Panc1 (cell line): ENCODE results near the gene SERPINC1. TPM values are rescaled to one million over a fixed set of nuclear protein-coding genes. Genes with fewer than 3 reads are reported as not detected.

Source experiments
- ATAC-seq: fragments of 200-7000 bp; cut with Tn5 transposase; 2 replicates; pipeline ENCODE4 v1.9.1; 2020; ENCODE audit warnings: mild to moderate bottlenecking, moderate library complexity
- BruUV-seq: library from RNA; stranded (reverse); fragments of 400-500 nt; replicated peaks from 2 replicates; lab custom pipeline; 2021; lab: Mats Ljungman, UMichigan
- CTCF ChIA-PET: fragments of 300-600 bp; sonication (Branson Sonifier 250); formaldehyde crosslinking; loops from one replicate; lab custom pipeline; 2022; ENCODE audit warnings: antibody characterized with exemption; lab: Charles Lee
- POLR2A ChIA-PET: fragments of 300-600 bp; sonication (Branson Sonifier 250); formaldehyde crosslinking; loops from one replicate; lab custom pipeline; 2022; ENCODE audit warnings: antibody characterized with exemption; lab: Charles Lee
- DNase-seq: peaks from one replicate; pipeline ENCODE4 v3.0.0-alpha.2; 2010; ENCODE audit warnings: low read depth, low spot score
- H3K27ac ChIP-seq: 2 replicates; pipeline ENCODE4 v1.5.1; 2011; ENCODE audit warnings: mild to moderate bottlenecking, low read length, inconsistent platforms
- H3K27me3 ChIP-seq: fragments of 200-500 bp; sonication (Bioruptor generic); 2 replicates; pipeline ENCODE4 v1.6.0; 2014; ENCODE audit warnings: low read length, inconsistent platforms; ENCODE audit not compliant: control insufficient read depth, insufficient read depth
- H3K36me3 ChIP-seq: fragments of 200-500 bp; sonication (Bioruptor generic); 2 replicates; pipeline ENCODE4 v1.5.1; 2014; ENCODE audit warnings: inconsistent platforms, mild to moderate bottlenecking, low read length, moderate library complexity; ENCODE audit not compliant: control insufficient read depth, insufficient read depth
- H3K4me1 ChIP-seq: 2 replicates; pipeline ENCODE4 v1.5.1; 2011; ENCODE audit warnings: inconsistent platforms, mild to moderate bottlenecking, low read length, moderate library complexity; ENCODE audit not compliant: control insufficient read depth, insufficient read depth
- H3K4me3 ChIP-seq, 2 experiments: 2 replicates each; pipeline ENCODE4 v1.5.1; 2011 to 2012; ENCODE audit warnings: low read depth in 2 of 2, low read length in 2 of 2, mild to moderate bottlenecking in 2 of 2, inconsistent platforms in 1 of 2, moderate library complexity in 1 of 2
- H3K9me3 ChIP-seq: fragments of 200-500 bp; sonication (Bioruptor generic); 2 replicates; pipeline ENCODE4 v1.5.1; 2014; ENCODE audit warnings: low read depth, mild to moderate bottlenecking, inconsistent platforms, low read length, moderate library complexity; ENCODE audit not compliant: control insufficient read depth, insufficient read depth
- CTCF ChIP-seq: fragments of 450-650 bp; IDR thresholded peaks from 2 replicates; pipeline ENCODE4 v1.5.1; 2017; ENCODE audit warnings: mild to moderate bottlenecking
- POLR2AphosphoS5 ChIP-seq: IDR thresholded peaks from 2 replicates; pipeline ENCODE4 v1.6.1; 2012; ENCODE audit warnings: mild to moderate bottlenecking, low read depth, low read length, moderate library complexity
- REST ChIP-seq, 2 experiments: IDR thresholded peaks; 2 replicates each; pipeline ENCODE4 v1.6.1; 2011 to 2012; ENCODE audit warnings: low read depth in 2 of 2, control low read depth in 1 of 2, low read length in 1 of 2, mild to moderate bottlenecking in 1 of 2, moderate library complexity in 1 of 2; ENCODE audit not compliant: insufficient read depth in 1 of 2
- SIN3A ChIP-seq: IDR thresholded peaks from 2 replicates; pipeline ENCODE4 v1.6.1; 2012; ENCODE audit warnings: low read depth, mild to moderate bottlenecking, low read length, moderate library complexity, borderline replicate concordance; ENCODE audit not compliant: insufficient read depth
- TCF7L2 ChIP-seq: IDR thresholded peaks from 2 replicates; pipeline ENCODE4 v1.6.1; 2011; ENCODE audit warnings: mild to moderate bottlenecking, low read depth, low read length, inconsistent platforms
- in situ Hi-C: cut with HindIII; loops from 2 replicates; pipeline ENCODE4 v1.10.0; 2016; ENCODE audit warnings: low sequenced_read_pairs, low pct_unique_long_range_greater_than_20kb
- intact Hi-C: fragments of 100-400 bp; cut with micrococcal nuclease; formaldehyde crosslinking; loops from one replicate; pipeline ENCODE4 v1.10.0; 2022; ENCODE audit not compliant: unreplicated experiment
- total RNA-seq: library from RNA; stranded (reverse); gene quantifications from one replicate; pipeline ENCODE4 v1.2.1, GENCODE V29; 2021; ENCODE audit not compliant: unreplicated experiment

SERPINC1 gene
- total RNA-seq, 1 experiment from 2014 or later: 0.64 TPM

- POLR2A ChIA-PET: no interaction called here
- no peak for ATAC-seq
- no peaks in the 10 kb centered on the region for H3K9me3 ChIP-seq
- no peak for DNase-seq
- BruUV-seq: no TSS peak
- no peaks in the 10 kb centered on the region for H3K27me3 ChIP-seq
- TF ChIP-seq POLR2AphosphoS5 (no peak), REST (IDR thresholded peaks at IDR 0.05; ENCODE audit: insufficient read depth in 1 of 2, low read depth in 2 of 2, low read length in 1 of 2) (no peak), SIN3A (no peak), CTCF (no peak), TCF7L2 (no peak)
- CTCF ChIA-PET: no interaction called here
- intact Hi-C loops (no loop called here), in situ Hi-C loops (no loop called here)
- no peaks in the 10 kb centered on the region for H3K4me1 ChIP-seq
- H3K4me3 ChIP-seq: no peak overlapping the region
- no peaks in the 10 kb centered on the region for H3K36me3 ChIP-seq
- H3K27ac ChIP-seq: no peak overlapping the region
Observed at GRCh38 chr1:173903827-173904531, 13.1 kb downstream of the SERPINC1 start.

GRCh38 chr1:173900992-173901391 is 16.1 kb downstream of the SERPINC1 start:
- intact Hi-C loops (no loop called here), in situ Hi-C loops (no loop called here)
- Histone ChIP-seq H3K27ac (no peak overlapping the region), H3K36me3 (no peaks in the 10 kb centered on the region), H3K27me3 (no peaks in the 10 kb centered on the region), H3K4me1 (no peaks in the 10 kb centered on the region), H3K4me3 (no peak overlapping the region), H3K9me3 (no peaks in the 10 kb centered on the region)
- ChIA-PET POLR2A (interaction anchor here (0.7 kb wide), 1 partner anchor 111 kb away, joined by 7 read pairs; no protein-coding TSS in a partner anchor), CTCF (no interaction called here)
- ATAC-seq (no peak), DNase-seq (no peak)
- no TSS peak for BruUV-seq
- TF ChIP-seq SIN3A (no peak), TCF7L2 (no peak)

- no peak for ATAC-seq
- H3K9me3 ChIP-seq: no peaks in the 10 kb centered on the region
- no peaks in the 10 kb centered on the region for H3K36me3 ChIP-seq
- H3K4me3 ChIP-seq: no peak overlapping the region
- POLR2A ChIA-PET: no interaction called here
- CTCF ChIA-PET: no interaction called here
- BruUV-seq: no TSS peak
- intact Hi-C loops (no loop called here), in situ Hi-C loops (no loop called here)
- no peaks in the 10 kb centered on the region for H3K4me1 ChIP-seq
- TF ChIP-seq REST (IDR thresholded peaks at IDR 0.05; ENCODE audit: insufficient read depth in 1 of 2, low read depth in 2 of 2, low read length in 1 of 2) (no peak), TCF7L2 (no peak), CTCF (no peak)
- H3K27me3 ChIP-seq: no peaks in the 10 kb centered on the region
- no peak for DNase-seq
- no peak overlapping the region for H3K27ac ChIP-seq
Observed at GRCh38 chr1:173900427-173900826, 16.7 kb downstream of the SERPINC1 start.
